ENCODE results near the gene EVI5. TPM values are rescaled to one million over a fixed set of nuclear protein-coding genes. Genes with fewer than 3 reads are reported as not detected.

The EVI5 gene
- total RNA-seq, 1 experiment from 2014 or later: 7.2 TPM

DNA sequence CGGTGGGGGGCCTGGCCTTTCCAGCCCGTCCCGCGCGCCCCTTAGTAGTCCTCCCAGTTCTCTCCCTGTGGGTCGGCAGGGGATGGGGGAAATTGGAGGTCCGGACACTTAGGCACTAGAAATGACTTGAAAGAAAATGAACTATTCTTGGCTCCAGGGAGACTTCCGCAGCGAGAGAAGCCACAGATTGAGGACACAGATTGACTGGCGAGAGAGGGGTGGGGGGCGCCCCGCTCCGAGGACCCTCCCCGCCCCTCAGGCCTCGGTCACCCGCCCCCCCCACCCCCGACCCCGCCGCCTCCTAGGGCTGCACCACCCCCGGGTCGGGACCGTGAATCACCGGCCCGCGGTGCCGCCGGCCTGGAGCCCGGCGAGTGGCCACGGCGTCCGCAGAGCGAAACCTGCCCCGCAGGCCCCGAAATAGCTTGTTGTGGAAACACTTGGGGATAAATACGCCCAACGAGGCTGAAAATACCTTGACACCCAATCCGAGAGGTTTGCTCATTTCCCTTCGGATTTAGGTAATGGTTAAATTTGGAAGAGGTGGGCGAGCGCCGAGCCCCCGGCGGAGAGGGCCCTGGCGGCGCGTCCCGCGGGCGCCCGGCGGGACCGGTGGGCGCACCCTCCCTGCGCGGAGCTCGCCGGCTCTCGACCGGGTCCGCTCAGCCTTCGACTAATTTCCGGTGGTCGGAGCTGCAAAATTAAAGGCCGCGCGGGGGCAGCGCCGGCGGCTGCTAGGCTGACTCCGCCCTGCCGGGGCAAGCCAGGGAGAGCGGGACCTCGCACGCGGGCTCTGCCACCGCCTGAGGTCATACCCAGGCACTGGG lies 298.4 kb downstream of the EVI5 start, which contains the start of gene GFI1:
GFI1 (minus strand) TSS at position 675 of the 827 bp plus-strand sequence. CDS start 3,438 bp downstream, outside the sequence.
- DNase-seq (ENCODE audit: low read depth): no peak

DNA sequence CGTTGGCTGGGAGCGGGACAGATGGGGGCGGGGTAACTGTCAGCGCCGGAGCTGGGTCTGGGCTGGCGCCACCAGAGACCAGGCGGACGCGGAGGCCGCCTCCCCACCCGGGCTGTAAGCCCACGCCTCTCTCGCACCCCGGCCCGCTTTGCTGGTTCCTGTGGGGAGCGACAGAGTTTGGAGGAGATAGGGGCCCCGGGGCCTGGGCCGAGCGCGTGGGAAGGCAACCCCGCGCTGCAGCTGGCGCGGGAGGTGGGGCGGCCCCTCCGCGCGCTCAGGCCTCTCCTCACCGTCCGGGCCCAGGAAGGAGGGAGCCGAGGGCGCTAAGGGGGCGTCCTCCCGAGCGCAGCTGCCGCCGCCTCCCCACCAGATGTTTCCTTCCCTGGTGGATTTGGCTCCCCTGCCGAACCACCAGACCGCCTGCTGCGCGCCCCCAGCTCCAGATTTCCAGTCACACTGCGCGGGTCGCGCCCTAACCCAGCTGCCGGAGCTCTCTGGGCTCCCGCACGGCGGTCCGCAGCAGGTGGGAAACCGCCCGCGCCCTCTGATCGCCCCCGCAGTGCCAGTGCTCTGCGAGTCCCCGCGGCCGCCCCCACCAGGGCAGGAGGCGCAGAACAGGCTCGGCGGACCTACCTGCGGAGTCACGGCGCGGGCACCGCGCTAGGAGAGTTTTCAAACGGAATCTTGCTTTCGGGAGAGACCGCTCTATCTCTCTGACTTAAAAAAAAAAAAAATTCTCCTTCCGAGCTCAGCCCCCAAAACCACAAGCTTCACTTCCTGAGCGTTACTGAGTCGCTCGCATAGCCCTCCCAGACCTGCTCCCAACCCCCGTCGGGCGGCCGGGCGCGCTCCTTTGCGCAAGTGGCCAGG lies 299.3 kb downstream of the EVI5 start:
- DNase-seq (ENCODE audit: low read depth): peak; percentile 63

DNA sequence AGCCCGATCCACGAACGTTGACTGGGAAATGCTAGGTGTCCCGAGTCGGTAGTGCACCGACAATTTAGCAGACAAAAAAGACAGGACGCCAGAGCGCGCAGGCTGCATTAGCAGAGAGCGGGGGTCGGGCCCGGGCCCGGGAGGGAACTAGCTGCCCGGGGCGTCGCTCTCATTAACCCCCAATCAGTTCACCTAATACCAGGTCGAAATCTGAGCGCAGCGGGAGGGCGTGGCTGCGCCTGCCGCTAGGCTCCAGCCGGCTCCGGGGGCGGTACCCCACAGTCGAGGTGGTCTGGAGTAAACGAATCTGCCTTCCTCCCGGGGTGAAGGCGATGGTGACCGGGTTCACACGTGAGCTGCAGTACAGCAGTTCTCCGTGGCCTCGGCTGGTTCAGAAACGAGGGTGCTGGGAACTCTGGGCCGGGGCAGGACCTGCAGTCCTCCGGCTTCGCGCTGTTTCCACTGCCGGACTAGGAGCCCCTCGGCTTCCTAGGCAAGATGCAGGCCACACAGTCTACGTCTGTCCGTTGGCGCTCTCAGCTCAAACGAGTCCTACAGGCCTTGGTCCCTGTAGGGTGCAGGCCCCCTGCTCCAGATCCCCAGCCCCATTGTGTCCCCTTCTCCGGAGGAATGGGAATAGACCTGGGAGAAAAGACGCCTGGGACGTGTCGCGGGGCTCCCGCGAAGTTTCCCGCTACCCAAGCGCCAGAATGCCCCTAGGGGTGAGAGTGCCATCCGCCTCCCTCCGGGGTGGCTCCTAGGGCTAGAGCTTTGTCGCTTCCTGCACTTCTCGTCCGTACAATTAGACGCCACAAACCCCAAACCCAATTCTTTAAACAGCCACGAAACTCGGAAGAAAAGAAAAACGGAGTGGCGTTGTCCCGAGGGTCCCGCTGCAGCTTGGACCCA lies 300.2 kb downstream of the EVI5 start:
- DNase-seq (ENCODE audit: low read depth): no peak

DNA sequence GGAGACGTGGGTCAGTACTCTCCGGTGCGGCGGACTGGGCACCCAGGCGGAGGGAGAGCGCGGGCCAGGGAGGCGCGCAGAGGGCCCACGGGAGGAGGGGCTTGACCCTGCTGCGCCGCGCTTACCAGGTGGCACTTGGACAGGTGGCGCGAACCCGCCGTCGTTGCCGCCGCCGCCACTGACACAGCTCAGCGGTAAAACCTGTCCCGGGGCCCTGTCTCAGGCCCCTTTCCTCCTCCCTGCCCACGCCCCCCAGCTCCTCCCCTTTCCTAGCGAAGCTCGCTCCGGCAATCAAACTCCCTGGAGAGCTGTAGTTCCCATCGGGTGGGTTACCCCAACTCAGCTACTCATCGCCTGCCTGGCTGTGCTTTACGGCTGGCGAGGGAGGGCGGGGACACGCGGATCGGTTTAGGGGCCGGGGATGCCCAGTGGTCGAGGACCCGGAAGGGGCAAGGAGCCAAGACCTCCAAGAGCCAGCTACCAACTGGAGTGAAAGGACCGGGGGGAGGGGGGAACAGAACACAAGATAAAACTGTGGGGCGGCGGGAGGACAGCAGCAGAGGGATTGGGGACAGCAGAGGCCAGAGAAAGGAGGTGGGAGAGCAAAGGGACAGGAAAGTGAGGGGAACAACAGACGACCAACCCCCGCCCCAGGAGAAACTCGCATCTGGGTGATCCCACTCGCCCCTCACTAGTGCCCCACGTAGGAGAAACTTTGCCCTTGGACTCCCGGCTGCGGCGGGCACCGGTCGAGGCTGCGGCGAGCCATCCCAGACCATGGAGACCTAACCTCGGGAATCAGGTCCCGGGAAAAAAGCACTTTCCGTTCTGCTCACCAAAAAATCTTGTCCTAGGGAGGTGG lies 301.1 kb downstream of the EVI5 start:
- DNase-seq (ENCODE audit: low read depth): no peak

DNA sequence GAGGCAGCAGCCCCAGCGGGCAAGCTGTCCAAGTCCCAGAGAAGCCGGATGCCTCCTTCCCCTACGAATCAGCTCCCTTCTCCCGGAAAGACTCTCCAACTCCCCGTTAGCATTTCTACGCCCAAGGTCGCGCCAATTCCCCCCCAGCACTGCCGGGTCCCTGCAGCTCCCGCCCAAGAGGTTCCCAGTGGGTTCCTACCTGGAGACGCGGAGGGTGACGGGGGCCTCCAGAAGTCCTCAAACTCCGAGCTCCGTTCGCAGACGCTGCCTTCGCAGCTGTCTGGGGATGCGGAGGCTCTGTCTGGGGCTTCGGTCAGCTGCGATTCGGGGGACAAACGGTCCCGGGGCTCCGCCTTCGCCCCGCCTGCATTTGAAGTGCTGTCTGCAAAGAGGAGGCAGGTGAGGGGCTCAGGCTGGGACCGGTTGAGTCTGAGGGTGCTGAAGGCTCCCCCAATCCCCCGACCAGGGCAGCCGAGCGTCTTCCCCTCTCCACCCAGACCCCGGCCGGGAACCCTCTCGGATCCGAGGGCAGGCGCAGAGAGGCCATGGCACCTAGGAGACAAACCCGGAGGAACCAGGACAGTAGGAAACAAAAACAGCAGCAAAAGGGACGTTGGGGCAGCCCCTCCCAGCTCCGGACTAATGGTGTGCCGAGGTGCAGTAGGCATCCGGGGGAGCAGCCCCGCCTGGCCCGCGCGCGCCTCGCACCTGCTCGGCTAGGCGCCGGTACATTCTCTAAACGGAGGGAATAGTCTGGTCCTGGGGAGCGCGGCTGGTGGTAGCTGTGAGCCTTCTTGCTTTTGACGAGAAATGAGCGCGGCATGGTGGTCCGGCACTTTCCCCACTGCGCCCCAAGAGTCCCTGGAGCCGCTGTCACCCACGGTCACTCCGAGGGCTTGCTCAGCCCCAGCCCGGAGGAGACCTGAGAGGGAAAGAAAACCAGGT lies 302.0 kb downstream of the EVI5 start:
- DNase-seq (ENCODE audit: low read depth): no peak

- no peak for DNase-seq (ENCODE audit: low read depth)
These were observed 302.8 kb downstream of the EVI5 start for GRCh38 chr1:92481971-92482664.

DNA sequence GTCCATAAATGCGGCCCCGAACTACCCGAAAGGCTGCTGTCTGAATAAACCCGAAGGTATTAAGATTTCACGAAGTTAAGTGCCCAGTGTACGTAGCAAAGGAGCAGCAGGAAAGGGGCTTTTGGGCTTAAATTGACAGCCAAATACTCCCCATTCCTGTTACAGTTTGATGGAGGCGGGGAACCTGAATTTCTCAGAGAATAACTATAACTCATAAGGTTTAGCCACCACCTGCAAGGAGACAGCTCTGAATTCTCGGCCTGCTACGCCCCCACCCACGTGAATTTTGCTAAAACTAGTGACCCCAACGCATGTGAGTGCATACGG lies 303.3 kb downstream of the EVI5 start:
- no peak for DNase-seq (ENCODE audit: low read depth)

DNA sequence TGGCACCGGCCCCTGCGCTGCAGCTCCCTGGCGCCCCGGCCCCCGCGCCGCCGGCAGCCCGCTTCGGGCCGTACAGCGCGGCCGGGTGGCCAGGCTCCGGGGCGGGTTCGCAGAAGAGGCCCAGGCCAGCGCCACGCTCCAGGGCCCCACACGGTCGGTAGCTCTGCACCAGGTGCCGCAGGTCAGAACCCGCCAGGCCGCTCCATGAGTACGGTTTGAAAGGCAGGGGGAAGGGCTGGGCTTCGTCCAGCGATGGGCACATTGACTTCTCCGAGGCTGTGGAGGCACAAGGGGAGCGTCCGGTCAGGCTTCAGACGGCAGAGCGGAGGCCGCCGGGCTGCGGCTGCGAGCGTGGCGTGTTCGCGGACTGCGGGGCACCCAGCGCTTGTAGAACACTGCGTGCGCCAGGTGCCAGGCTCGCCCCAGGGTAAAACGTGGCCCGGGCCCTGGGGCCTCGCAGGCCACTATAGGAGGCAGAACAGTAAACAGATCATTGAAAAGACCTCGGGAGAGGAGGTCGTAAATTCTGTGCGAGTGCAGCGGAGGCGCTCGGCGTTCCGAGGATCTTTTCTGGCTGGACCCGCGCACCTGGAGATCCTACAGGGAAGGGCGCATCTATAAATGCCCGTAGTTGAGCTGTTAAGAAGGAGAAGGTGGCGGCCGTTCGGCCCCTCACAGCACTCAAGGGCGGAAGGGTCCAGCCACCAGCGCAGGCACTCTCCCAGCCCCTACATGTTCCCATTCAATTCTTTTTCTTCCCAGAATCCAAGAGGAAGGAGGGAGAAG lies 303.9 kb downstream of the EVI5 start:
- DNase-seq (ENCODE audit: low read depth): no peak

DNA sequence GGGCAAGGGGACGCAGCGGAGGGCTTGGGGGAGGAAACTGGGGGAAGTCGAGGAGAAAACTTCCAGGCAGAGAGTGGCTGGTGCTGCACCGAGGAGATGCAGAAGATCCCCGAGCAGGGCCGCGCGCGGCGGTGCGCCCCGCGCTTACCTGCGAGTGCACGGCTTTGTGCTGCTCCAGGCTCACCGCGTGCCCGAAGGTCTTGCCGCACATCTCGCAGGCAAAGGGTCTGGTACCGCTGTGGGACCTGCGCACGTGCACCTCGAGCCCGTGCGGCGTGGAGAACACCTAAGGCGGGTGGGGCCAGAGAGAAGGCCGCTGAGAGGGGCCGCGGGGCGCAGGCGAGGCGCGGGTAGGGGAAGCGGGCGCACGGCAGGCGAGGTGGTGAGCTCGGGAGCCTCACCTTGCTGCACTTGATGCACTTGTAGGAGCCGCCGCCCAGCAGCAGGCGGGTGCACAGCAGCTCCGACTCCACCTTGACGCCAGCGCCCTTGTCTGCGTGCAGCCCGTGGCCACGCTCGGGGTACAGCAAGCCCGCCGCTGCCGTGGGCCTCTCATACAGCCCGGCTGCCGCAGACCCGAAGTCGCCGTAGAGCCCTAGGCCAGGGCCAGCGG lies 304.6 kb downstream of the EVI5 start:
- DNase-seq (ENCODE audit: low read depth): no peak

DNA sequence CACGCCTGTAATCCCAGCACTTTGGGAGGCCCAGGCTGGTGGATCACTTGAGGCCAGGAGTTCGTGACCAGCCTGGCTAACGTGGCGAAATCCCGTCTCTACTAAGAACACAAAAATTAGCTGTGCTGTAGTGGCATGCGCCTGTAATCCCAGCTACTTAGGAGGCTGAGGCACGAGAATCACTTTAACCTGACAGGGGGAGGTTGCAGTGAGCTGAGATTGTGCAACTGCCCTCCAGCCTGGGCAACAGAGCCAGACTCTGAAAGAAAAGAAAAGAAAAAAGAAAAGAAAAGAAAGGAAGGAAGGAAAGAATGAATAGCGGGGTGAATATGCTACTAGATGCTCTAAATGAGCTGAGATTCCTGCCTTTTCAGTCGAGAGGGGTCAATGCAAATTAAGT lies 305.3 kb downstream of the EVI5 start:
- DNase-seq (ENCODE audit: low read depth): no peak

GRCh38 chr1:92478393-92478792 lies 306.5 kb downstream of the EVI5 start:
- no peak for DNase-seq (ENCODE audit: low read depth)

DNA sequence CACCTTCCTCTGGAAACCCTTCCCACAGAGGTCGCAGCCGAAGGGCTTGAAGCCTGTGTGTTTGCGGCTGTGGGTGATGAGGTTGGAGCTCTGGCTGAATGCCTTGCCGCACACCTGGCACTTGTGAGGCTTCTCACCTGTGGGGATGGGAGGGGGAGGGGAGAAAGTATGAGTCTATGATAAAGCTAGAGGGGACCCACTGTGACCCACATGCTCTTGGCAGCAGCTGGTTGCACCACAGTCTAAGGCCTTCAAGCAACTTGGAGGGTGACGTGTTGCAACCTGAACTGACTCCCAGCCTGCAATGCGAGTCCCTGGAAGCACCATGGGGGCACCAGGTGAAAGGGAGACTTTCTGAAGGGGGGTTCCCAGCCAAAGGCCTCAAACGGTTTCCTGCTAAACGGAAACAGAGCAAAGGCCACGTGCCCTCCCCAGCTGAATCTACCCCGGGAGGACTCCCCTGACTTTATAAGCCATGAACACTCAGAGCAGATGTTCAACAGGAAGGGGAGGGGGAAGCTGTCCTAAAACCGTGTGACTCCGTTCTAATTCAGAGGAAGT lies 308.8 kb downstream of the EVI5 start:
- DNase-seq (ENCODE audit: low read depth): no peak

GRCh38 chr1:92475029-92475428 lies 309.9 kb downstream of the EVI5 start:
- no peak for DNase-seq (ENCODE audit: low read depth)

DNA sequence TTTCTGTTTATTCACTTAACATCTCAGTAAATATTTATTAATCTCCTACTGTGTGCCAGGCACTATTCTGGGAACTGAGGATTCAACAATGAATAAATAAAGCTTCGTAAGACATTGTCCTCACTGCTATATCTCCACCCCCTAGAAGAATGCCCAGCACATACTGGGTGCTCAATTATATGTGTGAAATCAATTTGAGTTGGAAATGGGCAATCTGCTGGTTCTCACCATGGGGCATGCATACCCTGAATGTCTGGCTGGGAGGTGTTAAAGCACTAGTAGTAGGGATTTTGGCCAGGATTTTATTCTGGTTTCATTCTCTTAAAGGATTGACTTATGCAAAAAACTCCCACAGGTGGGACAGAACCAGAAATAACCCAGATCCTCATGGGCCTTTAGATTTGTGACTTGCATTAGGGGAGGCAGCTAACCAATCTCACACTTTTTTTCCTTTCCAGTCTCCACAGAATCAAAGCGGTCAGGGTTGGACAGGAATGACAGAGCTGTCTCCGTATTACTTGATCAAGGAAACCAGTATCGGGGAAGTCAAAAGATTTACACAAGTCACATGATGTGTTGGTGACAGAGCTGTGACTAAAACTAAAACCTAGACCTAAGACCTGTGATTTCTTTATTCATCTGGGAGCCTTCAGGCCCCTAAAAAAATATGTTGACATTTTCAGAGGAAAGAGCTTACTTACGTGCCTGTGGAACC lies 311.0 kb downstream of the EVI5 start:
- DNase-seq (ENCODE audit: low read depth): no peak

DNA sequence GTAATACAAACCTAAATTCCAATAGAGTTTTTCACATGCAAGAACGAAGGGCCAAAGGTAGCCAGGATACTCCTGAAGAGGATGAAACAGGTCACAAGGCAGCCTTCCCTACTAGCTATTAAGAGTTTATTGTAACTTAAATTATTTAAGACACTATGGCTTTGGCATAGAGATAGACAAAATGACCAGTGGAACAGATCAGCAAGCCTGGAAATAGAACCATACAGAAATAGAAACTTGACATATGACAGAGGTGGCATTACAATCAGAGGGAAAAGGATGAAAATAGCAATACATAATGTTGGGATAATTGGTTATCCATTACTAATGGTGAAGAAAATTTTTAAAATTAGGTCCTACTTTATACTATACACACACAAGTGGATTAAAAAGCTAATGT lies 314.7 kb downstream of the EVI5 start:
- no peak for DNase-seq (ENCODE audit: low read depth)

DNA sequence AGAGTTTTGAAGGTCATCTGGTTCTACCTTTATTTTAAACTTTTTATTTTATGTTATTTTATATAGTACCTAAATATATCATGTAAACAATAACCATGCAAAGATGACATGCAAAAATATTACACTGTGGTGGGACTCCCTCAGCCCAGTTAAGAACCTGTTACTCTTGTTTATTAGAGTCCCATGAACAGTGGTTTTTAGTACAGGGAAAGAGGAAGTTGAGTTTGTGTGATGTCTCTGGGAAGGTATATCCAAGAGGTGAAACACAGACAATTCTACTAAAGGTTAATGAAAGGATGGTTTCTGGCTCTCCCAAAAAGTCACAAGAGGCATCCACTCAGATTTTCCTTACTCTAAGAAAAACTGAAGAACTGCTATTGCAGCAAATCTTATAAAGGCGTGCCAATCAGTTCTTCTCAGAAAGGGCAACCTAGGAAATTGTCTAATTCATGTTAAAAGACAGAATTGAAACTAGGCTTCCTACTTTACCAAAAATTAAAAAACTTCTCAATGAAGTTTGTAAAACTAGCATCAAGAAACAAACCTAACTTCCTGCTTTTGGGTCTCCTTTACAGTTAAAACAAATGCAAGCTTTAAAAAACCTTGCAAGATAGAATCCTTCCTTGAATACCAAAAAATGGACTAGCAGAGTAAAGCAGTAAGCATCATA lies 318.1 kb downstream of the EVI5 start:
- no peak for DNase-seq (ENCODE audit: low read depth)

All from HT1080 (cell line).